Femur (tissue), 1 donor: ENCODE data around the gene MPO.
A peak's percentile ranks its signal among the peaks of the same experiment; 100 is the strongest.

ENCODE experiments used
- DNase-seq: peaks from one replicate; pipeline ENCODE4 v3.0.0-alpha.2; 2017

Gene MPO

DNA sequence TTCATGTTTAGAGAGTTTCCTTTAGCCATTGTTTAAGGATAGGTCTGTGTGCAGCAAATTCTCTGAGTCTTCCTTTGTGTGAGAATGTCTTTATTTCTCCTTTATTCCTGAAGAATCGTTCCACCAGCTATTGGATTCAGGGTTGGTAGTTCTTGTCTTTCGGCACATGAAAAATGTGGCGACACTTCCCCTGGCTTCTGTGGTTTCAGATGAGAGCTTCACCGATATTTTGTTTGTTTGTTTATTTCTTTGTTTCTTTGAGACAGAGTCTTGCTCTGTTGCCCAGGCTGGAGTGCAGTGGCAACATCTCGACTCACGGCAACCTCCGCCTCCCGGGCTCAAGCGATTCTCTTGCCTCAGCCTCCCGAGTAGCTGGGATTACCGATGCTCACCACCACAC lies 18.6 kb downstream of the MPO start:
- DNase-seq: no peak

- DNase-seq: no peak
These were observed 25.9 kb downstream of the MPO start for GRCh38 chr17:58254803-58255202.

GRCh38 chr17:58253082-58253481 lies 27.7 kb downstream of the MPO start:
- no peak for DNase-seq

DNA sequence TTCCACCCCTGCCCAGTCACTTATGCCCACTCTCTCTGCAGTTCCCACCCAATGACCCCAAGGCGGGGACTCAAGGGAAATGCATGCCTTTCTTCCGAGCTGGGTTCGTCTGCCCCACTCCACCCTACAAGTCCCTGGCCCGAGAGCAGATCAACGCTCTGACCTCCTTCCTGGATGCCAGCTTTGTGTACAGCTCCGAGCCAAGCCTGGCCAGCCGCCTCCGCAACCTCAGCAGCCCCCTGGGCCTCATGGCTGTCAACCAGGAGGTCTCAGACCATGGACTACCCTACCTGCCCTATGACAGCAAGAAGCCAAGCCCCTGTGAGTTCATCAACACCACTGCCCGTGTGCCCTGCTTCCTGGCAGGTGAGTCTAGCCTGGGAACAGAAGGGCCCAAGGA lies 28.6 kb downstream of the MPO start:
- DNase-seq: no peak

DNA sequence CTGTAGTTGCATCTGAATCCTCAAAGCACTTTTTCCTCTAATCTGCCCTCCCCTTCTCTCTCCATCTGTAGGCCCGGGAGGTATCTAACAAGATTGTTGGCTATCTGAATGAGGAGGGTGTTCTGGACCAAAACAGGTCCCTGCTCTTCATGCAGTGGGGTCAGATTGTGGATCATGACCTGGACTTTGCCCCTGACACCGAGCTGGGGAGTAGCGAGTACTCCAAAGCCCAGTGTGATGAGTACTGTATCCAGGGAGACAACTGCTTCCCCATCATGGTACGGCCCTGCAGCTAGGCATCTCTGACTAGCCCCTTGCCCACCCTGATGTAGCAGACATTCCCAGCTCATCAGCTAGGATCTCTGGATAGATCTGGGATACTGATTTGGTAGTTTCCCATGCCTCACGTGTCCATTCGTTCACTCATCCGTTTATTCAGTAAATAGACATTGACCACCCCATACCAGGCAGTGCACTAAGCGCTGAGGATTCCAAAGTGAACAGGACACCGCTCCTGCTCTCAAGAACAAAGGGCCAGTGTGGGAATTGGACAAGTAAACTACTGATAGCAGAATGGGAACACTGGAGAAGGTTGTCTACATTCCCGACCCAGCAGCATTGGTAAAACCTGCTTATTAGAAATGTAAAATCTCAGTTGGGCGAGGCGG lies 30.3 kb downstream of the MPO start:
- no peak for DNase-seq

- DNase-seq: peak; percentile 81
These were observed 31.2 kb downstream of the MPO start for GRCh38 chr17:58249270-58250133.

DNA sequence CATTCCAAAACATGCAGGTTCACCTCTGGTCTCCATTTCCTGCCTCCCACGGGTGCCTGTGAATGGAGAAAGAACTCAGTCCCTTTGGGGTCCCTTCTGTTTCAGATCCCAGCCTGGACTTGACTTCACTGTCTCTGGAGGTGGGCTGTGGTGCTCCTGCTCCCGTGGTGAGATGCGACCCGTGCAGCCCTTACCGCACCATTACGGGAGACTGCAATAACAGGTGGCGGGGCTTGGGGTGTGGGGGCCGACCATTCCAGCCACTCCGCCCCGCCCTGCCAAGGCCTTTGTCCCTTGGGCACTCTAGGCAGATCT lies 31.8 kb downstream of the MPO start:
- no peak for DNase-seq

DNA sequence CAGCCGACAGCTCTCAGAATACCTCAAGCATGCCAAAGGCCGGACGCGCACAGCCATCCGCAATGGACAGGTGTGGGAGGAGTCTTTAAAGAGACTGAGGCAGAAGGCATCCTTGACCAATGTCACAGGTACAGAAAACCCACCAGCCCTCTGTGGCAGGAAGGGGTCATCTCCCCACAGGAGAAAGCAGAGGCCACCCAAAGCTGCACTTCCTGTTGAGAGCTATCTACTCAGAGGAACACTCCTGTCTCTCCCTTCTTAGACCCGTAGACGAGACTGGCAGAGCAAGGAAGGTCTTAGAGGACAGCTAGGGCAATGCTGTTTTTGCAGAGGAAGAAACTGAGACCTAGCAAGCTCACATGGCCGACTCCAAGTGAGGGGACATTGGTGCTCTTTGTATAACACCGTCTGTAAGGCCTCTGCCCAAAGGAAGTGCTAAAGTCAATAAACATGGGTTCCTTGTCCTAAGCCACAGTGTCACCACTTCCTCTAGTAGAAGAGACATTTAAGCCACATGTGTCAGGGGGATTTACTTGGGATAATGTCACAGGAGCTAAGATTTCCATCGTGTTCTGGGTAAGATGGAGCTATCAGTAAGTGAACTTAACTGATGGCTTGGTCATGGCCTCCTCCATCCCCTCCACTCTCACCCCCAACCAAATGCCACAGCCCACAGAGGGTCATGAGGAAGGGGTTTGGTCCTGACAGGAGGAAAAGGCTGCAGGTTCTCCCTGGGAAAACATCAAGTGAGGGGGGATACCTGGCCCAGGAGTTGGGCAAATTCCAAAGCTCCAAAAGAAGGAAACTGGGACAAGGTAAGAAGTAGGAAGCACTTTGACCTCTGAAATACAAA lies 33.0 kb downstream of the MPO start:
- DNase-seq: no peak

DNA sequence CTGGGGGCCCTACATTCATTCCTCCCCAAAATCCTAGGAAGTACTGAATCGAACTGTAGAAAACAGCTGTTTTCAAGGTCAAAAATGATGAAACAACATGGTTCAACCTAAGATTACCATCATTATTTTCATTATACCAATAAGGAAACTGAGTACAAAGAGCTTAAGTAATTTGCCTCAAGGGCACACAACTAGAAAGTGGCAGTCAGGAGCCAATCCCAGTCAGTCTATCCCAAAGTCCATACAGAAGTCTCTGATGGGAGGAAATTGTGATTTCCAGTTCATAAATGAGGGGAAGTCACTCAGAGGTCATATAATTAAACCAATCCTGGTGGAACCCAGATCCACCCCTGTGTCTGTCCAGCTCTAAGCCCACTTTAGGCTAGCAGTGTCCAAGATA lies 34.0 kb downstream of the MPO start:
- DNase-seq: no peak

GRCh38 chr17:58246104-58246740 lies 34.5 kb downstream of the MPO start:
- no peak for DNase-seq

- DNase-seq: no peak
These were observed 35.2 kb downstream of the MPO start for GRCh38 chr17:58245428-58246103.

- DNase-seq: no peak
These were observed 35.8 kb downstream of the MPO start for GRCh38 chr17:58244963-58245362.

DNA sequence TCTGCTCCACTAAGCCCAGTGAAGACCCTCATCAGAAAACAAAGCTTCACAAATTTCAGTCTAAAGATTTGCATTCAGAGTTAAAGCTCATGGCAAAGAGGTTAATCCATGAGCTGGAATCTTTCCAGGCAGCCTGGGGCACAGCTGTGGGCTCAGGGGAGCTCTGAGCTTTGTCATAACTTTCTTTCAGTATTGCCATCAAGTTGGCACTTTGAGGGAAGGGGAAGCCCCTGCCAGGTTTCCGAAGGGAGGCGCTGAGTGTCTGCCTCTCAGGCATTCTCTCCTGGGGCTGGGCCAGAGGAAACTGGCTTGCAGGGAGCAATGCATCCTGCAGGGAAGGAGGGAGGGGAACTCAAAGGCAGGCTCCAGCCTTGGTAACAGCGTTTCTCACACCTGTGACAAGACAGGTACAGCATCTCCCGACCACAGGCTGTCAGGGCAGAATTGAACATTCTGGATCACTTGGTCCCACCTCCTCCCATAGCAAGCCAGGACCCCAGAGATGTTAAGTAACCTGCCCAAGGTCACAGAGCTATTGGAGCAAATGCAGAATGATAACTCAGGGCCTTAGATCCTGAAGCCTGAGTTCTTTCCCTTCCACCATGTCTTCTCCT lies 38.5 kb downstream of the MPO start:
- DNase-seq: no peak

GRCh38 chr17:58239987-58240386 lies 40.7 kb downstream of the MPO start:
- DNase-seq: no peak

- no peak for DNase-seq
These were observed 42.5 kb downstream of the MPO start, which contains the start of gene LPO for GRCh38 chr17:58238147-58238634. Gene LPO (plus strand): TSS chr17:58238584. CDS start chr17:58242980, 4,396 bp downstream.

GRCh38 chr17:58236394-58236793 lies 44.3 kb downstream of the MPO start:
- no peak for DNase-seq

GRCh38 chr17:58235821-58236220 lies 44.9 kb downstream of the MPO start:
- no peak for DNase-seq

GRCh38 chr17:58234512-58234911 lies 46.2 kb downstream of the MPO start:
- DNase-seq: no peak

DNA sequence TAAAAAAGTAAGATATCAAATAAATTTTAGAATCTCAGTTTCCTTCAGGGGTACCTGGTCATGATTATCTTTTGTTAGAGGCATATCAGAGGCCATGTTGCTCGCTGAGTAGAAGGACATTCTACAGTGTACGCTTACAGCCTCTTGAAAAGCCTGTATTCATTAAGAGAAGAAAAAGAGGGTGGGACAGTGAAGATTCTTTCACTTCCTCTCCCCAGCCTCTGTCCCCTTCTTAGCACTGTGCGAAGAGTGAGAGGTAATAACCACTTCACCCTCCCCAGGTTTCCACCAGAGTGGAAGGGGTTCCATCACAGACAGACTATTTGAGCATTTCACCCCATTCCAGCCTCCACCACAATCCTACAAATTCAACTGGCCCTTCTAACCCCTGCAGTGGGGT lies 47.2 kb downstream of the MPO start:
- no peak for DNase-seq

- no peak for DNase-seq
These were observed 48.0 kb downstream of the MPO start for GRCh38 chr17:58232707-58233156.

DNA sequence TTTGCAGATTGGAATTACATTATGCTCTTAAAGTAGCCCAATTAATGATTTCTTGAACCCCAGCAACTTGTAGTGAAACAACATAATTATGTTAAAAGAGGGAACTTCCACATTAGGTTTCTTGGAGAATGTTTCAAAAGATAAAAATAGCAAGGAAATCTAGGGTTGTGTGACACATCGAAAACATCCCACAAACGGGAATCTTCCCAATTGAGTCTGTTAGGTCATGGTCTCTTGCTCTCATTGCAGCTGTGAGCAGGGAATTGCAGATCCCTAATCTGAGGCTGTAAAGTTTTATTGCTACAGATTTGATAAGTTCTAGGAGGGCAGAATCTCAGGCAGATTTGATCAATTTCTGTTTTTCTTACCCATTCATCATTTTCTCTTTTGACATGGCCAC lies 49.1 kb downstream of the MPO start:
- no peak for DNase-seq

- no peak for DNase-seq
These were observed 50.9 kb downstream of the MPO start for GRCh38 chr17:58229881-58230280.
